HepG2 (cell line): ENCODE measurements around the gene GPR162. TPM values are rescaled to one million over a fixed set of nuclear protein-coding genes. Genes with fewer than 3 reads are reported as not detected.

ENCODE experiments used
- FOXO4 ChIP-seq: sonication (generic); formaldehyde crosslinking; conservative IDR thresholded peaks from 2 replicates; pipeline ENCODE4 v1.8.1; 2023; ENCODE audit warnings: missing genetic modification reagents
- HHEX ChIP-seq: IDR thresholded peaks from 2 replicates; pipeline ENCODE4 v1.6.1; 2016; ENCODE audit warnings: control low read depth
- KDM4B ChIP-seq: sonication (generic); formaldehyde crosslinking; IDR thresholded peaks from 2 replicates; pipeline ENCODE4 v1.4.0; 2020; ENCODE audit warnings: missing genetic modification reagents
- KLF11 ChIP-seq: IDR thresholded peaks from 2 replicates; pipeline ENCODE4 v1.6.1; 2016; ENCODE audit warnings: missing compliant biosample characterization
- NFYC ChIP-seq: IDR thresholded peaks from 2 replicates; pipeline ENCODE4 v1.6.1; 2016; ENCODE audit warnings: missing genetic modification reagents, missing compliant biosample characterization
- PHF5A ChIP-seq: IDR thresholded peaks from one replicate; pipeline ENCODE4 v1.6.1; 2018; ENCODE audit warnings: low read depth, missing genetic modification reagents; ENCODE audit not compliant: unreplicated experiment
- PLSCR1 ChIP-seq: sonication (generic); formaldehyde crosslinking; IDR thresholded peaks from 2 replicates; pipeline ENCODE4 v1.5.0; 2020; ENCODE audit warnings: missing genetic modification reagents, mild to moderate bottlenecking, borderline replicate concordance
- RNF219 ChIP-seq: sonication (generic); formaldehyde crosslinking; IDR thresholded peaks from 2 replicates; pipeline ENCODE4 v1.5.0; 2020; ENCODE audit warnings: mild to moderate bottlenecking, missing genetic modification reagents
- TIGD3 ChIP-seq: sonication (generic); formaldehyde crosslinking; IDR thresholded peaks from 2 replicates; pipeline ENCODE4 v1.5.1; 2020; ENCODE audit warnings: mild to moderate bottlenecking, missing genetic modification reagents, borderline replicate concordance
- ZBTB26 ChIP-seq: IDR thresholded peaks from 2 replicates; pipeline ENCODE4 v1.6.1; 2016; ENCODE audit warnings: missing compliant biosample characterization, missing genetic modification reagents, borderline replicate concordance
- ZNF580 ChIP-seq: IDR thresholded peaks from 2 replicates; pipeline ENCODE4 v1.6.1; 2016; ENCODE audit warnings: low read depth, borderline replicate concordance
- ZNF609 ChIP-seq: sonication (generic); formaldehyde crosslinking; IDR thresholded peaks from 2 replicates; pipeline ENCODE4 v1.4.0; 2020; ENCODE audit warnings: mild to moderate bottlenecking, missing genetic modification reagents, borderline replicate concordance
- ZSCAN5A ChIP-seq: sonication (generic); formaldehyde crosslinking; IDR thresholded peaks from 2 replicates; pipeline ENCODE4 v1.8.0; 2022; ENCODE audit warnings: mild to moderate bottlenecking, missing genetic modification reagents, borderline replicate concordance
- polyA plus RNA-seq, 8 experiments: library from polyadenylated mRNA; depleted of rRNA in 3 of 8; stranded (reverse) in 7 of 8; unstranded in 1 of 8; fragments of >200 nt; fragmentation: Illumina TruSeq in 4 of 8; extraction: Trizol in 4 of 8; gene quantifications; 2 replicates each; pipeline versions ENCODE4 v1.2.1 to v1.2.3, GENCODE V29; 2011 to 2016; ENCODE audit warnings: low read depth in 4 of 8, missing spikeins in 1 of 8, mixed read lengths in 1 of 8; ENCODE audit not compliant: insufficient read depth in 1 of 8
- total RNA-seq, 5 experiments: library from RNA; depleted of rRNA; stranded (reverse); fragments of >200 nt; fragmentation: Illumina TruSeq; extraction: Trizol; gene quantifications; 2 replicates each; pipeline ENCODE4 v1.2.3, GENCODE V29; 2016; ENCODE audit warnings: low read depth in 1 of 5

GPR162 gene
- total and polyA plus RNA-seq, 2 of the 13 experiments (the other 11 are each of a cell fraction or from before 2014, with no cell fraction given), result 0.08 TPM; not detected in 1

- no peak for TF ChIP-seq ZNF609 (CRISPR knock-in tag)
- no peak for TF ChIP-seq FOXO4 (CRISPR knock-in tag)
- no peak for TF ChIP-seq PHF5A (CRISPR knock-in tag)
- TF ChIP-seq PLSCR1, result no peak
- no peak; the same call in 1 of the 2 replicates for TF ChIP-seq ZBTB26 (CRISPR knock-in tag)
- TF ChIP-seq ZSCAN5A (CRISPR knock-in tag), result no peak
- no peak for TF ChIP-seq KLF11 (CRISPR knock-in tag)
- no peak for TF ChIP-seq HHEX (CRISPR knock-in tag)
- no peak for TF ChIP-seq KDM4B
- TF ChIP-seq RNF219 (CRISPR knock-in tag), result no peak
- no peak; the same call in 1 of the 2 replicates for TF ChIP-seq ZNF580 (CRISPR knock-in tag)
- no peak for TF ChIP-seq TIGD3
- no peak for TF ChIP-seq NFYC
These were observed 51.7 kb downstream of the GPR162 start, which contains the start of gene SPSB2 (continued) for GRCh38 chr12:6873094-6874014.
